IPS-NIHi7 (cell line): Measurements from ENCODE around the gene HOXA4.
A peak's percentile ranks its signal among the peaks of the same experiment; 100 is the strongest.

Experiments
- DNase-seq: peaks from one replicate; pipeline ENCODE4 v3.0.0; 2012; ENCODE audit warnings: mixed read lengths; ENCODE audit errors: extremely low spot score

HOXA4 gene

GRCh38 chr7:27147199-27148030 lies 16.9 kb upstream of the HOXA4 start, which contains the start of gene HOXA6:
Gene HOXA6 (minus strand): TSS chr7:27147774. CDS start chr7:27147749, 25 bp downstream.
- DNase-seq: no peak

GRCh38 chr7:27146491-27147198 lies 16.1 kb upstream of the HOXA4 start:
- no peak for DNase-seq

GRCh38 chr7:27145914-27146412 lies 15.4 kb upstream of the HOXA4 start:
- no peak for DNase-seq

- no peak for DNase-seq
These were observed 14.8 kb upstream of the HOXA4 start for GRCh38 chr7:27145165-27145913.

- no peak for DNase-seq
These were observed 14.2 kb upstream of the HOXA4 start for GRCh38 chr7:27144781-27145164.

- DNase-seq: no peak
These were observed 13.6 kb upstream of the HOXA4 start for GRCh38 chr7:27143950-27144780.

GRCh38 chr7:27143023-27143949 lies 12.7 kb upstream of the HOXA4 start, which contains the start of gene HOXA5:
Gene HOXA5 (minus strand): TSS chr7:27143681. CDS start chr7:27143607, 74 bp downstream.
- DNase-seq: peak; percentile 87

GRCh38 chr7:27142580-27143022 lies 12.0 kb upstream of the HOXA4 start:
- DNase-seq: no peak

GRCh38 chr7:27141923-27142579 lies 11.5 kb upstream of the HOXA4 start:
- DNase-seq: no peak

GRCh38 chr7:27141137-27141922 lies 10.8 kb upstream of the HOXA4 start:
- DNase-seq: no peak

- no peak for DNase-seq
These were observed 9.7 kb upstream of the HOXA4 start for GRCh38 chr7:27140126-27140857.

- DNase-seq: no peak
These were observed 9.0 kb upstream of the HOXA4 start for GRCh38 chr7:27139334-27140125.

GRCh38 chr7:27138985-27139333 lies 8.4 kb upstream of the HOXA4 start:
- no peak for DNase-seq

- no peak for DNase-seq
These were observed 7.9 kb upstream of the HOXA4 start for GRCh38 chr7:27138472-27138871.

GRCh38 chr7:27137640-27138315 lies 7.2 kb upstream of the HOXA4 start:
- no peak for DNase-seq

- no peak for DNase-seq
These were observed 3.8 kb upstream of the HOXA4 start for GRCh38 chr7:27134392-27134791.
